IPS-18c (cell line): ENCODE data around the gene C1QTNF6.
"Not testable (repeated sequence)": the region's sequence is repeated elsewhere in the genome, so short reads cannot be mapped to it uniquely, and the experiment has no call there.

Experiments
- H3K4me3 ChIP-seq: 2 replicates; pipeline ENCODE4 v1.7.0; 2013; ENCODE audit warnings: low read depth, mild to moderate bottlenecking, low read length, moderate library complexity; ENCODE audit not compliant: insufficient read depth
- H3K9me3 ChIP-seq: one replicate; pipeline ENCODE4 v1.6.1; 2013; ENCODE audit warnings: mild to moderate bottlenecking, low read length, moderate library complexity; ENCODE audit not compliant: control insufficient read depth, insufficient read depth

Gene C1QTNF6

GRCh38 chr22:37211075-37211865 lies 23.2 kb upstream of the C1QTNF6 start:
- no peaks in the 10 kb centered on the region for H3K9me3 ChIP-seq
- no peak overlapping the region for H3K4me3 ChIP-seq

- no peak overlapping the region for H3K4me3 ChIP-seq
- H3K9me3 ChIP-seq = no peaks in the 10 kb centered on the region
Observed at GRCh38 chr22:37210041-37210803, 22.2 kb upstream of the C1QTNF6 start.

DNA sequence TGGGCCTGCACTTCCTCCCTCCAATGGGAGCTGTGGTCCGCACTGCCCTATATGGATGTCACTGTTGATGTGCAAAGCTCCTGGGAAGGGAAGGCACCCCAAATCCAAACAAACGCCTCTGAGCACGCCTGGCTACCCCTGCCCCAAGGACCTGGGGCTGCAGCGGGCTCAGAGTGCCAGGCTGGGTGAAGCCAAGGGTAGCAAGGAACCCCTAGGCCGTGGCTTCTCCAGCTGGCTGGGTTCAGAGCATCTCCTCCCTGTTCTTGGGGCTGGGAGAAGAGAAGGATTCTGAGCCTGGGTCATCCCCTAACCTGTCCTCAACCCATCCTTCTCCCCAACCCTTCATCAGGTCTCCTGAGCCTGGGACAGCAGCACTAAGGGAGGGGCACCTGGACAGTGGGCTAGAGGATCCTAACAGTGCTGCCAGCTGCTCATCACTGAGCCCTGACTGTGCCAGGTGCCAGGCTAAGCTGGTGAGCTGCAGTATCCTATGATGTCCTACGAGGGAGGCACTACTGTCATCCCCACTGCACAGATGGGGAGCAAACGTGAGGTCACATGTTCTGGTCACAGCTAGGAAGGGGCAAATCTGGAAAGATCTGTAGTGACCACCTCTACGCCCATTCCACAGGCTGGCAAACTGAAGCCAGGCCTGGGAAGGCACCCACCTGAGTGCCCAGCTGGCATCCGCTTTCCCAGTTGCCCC lies 21.2 kb upstream of the C1QTNF6 start:
- H3K9me3 ChIP-seq = no peaks in the 10 kb centered on the region
- H3K4me3 ChIP-seq = no peak overlapping the region

DNA sequence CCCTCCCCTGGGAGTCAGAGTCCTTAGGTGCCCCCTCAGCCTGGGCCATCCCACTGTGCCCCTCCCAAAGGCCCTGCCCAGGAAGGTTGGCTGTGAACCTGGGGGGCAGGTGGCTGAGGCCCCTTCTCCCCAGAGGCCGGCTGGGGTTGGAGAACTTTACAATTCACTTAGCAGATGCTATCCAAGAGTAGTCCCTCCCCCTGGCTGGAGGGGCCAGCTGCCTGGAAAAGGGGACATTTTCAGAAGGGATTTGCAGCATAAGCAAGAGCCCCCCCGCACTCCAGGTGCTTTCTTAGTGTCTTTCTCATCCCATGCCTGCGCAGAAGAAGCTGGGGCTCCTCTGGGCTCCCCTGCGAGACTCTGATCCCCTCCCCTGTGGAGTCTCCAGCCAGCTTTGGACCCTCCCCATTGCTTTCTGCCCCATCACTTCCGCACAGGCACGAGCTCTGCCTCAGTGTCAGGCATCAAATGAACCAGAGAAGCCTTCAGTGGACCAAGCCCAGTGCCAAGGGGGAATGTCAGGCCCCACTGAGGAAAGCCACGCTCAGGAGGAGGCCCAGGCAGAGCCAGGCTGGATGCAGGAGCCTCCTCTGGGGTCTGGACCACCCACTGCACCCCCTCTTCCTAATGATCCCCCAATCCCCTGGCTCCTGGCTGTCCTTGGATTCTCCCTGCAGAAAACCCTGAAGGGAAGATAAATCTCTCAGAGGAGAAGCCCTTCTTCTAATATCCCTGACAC lies 20.5 kb upstream of the C1QTNF6 start:
- no peaks in the 10 kb centered on the region for H3K9me3 ChIP-seq

DNA sequence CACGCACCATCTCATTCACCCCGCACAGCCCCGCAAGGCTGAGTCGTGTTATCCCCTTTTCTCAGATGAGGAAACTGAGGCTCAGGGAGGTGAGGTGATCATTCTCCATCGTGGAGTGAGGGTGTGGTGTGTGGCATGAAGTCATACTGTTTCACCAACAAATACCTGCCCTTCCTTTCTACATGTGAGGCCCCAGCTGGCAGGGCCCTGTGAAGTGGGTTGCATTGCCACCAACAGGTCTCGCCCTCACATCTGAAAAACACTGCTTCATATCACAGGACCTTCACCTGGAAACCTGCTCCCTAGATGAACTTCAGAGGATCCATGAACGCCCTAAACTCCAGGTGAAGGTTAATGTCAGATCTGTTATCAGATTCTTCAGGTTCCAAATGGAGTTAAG lies 19.9 kb upstream of the C1QTNF6 start:
- H3K4me3 ChIP-seq = no peak overlapping the region
- no peaks in the 10 kb centered on the region for H3K9me3 ChIP-seq

More for the DNA sequence above, 20.5 kb upstream of the C1QTNF6 start:
- H3K4me3 ChIP-seq = no peak overlapping the region

GRCh38 chr22:37206841-37207821 lies 19.1 kb upstream of the C1QTNF6 start:
- Histone ChIP-seq H3K4me3 (no peak overlapping the region), H3K9me3 (no peaks in the 10 kb centered on the region)

GRCh38 chr22:37206118-37206840 lies 18.2 kb upstream of the C1QTNF6 start:
- no peaks in the 10 kb centered on the region for H3K9me3 ChIP-seq
- no peak overlapping the region for H3K4me3 ChIP-seq

DNA sequence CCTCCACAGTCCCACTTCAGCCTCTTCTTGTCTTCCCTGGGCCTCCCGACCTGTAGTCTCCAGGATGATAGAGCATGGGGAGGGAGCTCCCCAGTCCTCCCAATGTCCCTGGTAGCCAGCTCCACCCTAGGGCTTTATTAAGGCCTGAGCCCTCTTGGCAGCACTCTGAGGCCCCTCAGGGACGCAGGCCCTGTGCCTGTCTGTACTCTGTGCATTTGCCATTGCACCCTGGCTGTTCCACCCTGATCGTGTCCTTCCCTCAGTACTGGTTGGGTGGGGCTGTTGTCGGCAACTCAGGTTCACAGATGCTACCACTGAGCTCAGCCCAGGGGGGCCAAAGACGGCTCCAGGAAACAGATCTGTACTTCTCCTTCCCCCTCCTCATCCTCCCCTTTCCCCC lies 17.0 kb upstream of the C1QTNF6 start:
- Histone ChIP-seq H3K9me3 (no peaks in the 10 kb centered on the region), H3K4me3 (no peak overlapping the region)

DNA sequence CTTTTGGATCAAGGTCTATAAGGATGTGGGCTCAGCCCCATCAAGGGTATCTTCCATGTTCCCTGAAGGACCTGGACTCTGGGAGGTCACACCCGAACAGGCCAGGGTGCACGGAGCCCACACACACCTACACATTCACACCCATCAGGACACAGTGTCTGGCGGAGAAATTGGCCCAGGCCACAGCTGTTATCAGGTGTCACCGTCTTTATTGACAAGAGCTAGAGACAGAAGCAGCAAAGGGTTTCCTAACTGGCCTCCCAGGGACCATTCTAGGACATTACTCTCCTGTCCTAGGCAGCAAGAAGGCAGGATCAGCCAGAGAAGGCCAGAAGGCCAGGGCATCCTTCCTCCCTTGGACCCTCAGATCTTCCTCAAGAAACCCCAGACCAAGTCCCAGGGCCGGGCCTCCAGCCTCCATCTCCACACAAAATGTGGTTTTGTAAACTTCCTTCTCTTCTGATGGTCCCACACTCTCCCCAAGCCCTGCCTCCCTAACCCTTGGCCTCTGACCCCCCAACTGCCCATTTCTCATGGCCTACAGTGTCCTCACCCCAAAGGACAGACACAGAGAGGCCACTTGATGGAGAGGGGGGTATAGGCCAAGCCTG lies 16.1 kb upstream of the C1QTNF6 start:
- H3K4me3 ChIP-seq = no peak overlapping the region

DNA sequence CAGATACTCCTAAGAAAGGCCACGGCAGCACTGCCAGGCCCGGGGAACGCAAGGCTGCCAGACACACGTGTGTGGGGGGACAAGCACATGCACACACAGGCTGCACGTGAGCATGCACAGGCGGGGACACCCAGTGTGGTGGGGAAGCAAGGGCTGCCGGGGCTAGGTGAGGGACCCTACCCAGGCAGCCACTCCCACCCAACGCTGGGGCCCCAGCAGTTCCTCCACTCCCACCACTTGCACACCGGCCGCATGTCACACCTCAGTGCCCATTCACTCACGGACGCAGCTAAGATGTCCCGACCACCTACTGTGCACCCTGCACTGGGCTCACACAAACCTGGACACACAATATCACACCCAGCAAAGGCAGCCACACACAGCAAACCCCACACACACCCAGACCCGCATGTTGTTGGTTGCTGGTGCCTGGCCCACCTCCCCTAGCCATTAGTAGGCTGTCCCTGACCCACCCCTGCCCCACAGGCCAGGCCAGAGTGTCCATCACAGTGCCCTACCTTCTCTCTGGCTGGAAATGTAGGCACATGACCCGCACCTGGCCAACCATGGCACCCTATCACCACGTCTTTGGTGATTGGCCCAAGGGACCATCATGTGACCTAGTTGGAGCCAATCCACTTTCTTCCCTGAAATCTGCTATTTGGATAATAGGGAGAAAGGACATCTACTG lies 15.5 kb upstream of the C1QTNF6 start:
- Histone ChIP-seq H3K4me3 (no peak overlapping the region), H3K9me3 (no peaks in the 10 kb centered on the region)

More for the DNA sequence above, 16.1 kb upstream of the C1QTNF6 start:
- H3K9me3 ChIP-seq = no peaks in the 10 kb centered on the region

DNA sequence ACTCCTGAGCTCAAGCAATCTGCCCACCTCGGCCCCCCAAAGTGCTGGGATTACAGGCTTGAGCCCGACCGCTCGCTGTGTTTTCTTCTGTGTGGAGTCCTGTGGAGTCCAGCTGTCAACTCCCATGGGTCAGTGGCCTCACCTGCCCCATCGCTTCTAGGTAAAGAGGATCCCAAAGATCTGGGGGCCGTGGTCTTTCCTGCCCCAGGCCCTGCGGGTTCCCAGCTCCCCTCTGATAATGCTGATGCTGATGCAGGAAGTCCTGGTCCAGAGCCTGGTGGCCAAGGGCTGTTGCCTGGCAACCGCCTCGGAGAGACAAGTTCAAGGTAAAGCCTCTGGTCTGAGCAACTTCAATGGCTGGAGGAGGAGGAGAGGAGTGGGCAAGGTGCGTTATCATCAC lies 14.7 kb upstream of the C1QTNF6 start:
- no peak overlapping the region for H3K4me3 ChIP-seq

DNA sequence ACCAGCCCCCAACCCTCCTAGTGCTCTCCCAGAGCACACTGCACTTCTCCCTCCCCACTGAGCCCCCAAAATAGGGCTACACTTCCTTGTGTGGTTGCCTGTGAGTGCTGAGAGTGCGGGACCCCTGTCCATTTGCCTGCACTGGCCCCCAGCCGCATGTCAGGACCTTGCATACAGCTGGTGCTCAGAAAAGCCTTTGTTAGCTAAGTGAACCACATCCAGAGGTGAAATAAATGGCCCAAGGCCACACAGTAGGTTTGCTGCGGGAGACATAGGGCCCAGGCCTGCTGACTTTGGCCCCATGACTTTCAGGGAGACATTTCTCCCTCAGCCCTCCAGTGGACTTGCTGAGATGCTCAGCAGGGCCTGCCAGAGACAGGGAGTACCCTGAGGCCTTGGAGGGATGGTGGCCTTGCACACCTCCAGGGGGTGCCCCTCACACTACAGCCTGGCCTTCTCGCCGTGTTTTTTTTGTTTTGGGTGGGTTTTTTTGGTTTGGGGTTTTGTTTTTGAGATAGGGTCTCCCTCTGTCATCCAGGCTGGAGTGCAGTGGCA lies 14.0 kb upstream of the C1QTNF6 start:
- no peaks in the 10 kb centered on the region for H3K9me3 ChIP-seq
- H3K4me3 ChIP-seq = no peak overlapping the region

More for the DNA sequence above, 14.7 kb upstream of the C1QTNF6 start:
- H3K9me3 ChIP-seq = no peaks in the 10 kb centered on the region

GRCh38 chr22:37201443-37201820 lies 13.4 kb upstream of the C1QTNF6 start:
- not testable (repeated sequence) for H3K4me3 ChIP-seq, H3K9me3 ChIP-seq

GRCh38 chr22:37199760-37200108 lies 11.7 kb upstream of the C1QTNF6 start:
- H3K4me3 ChIP-seq = no peak overlapping the region
- no peaks in the 10 kb centered on the region for H3K9me3 ChIP-seq
